ES-I3 (cell line): ENCODE results near the gene IFI27L2.
"Not testable (repeated sequence)": the region's sequence is repeated elsewhere in the genome, so short reads cannot be mapped to it uniquely, and the experiment has no call there.

Source experiments
- H3K36me3 ChIP-seq: 2 replicates; pipeline ENCODE4 v1.6.1; 2013; ENCODE audit warnings: mild to moderate bottlenecking, low read length, control low read depth, moderate library complexity; ENCODE audit not compliant: insufficient read depth
- H3K4me1 ChIP-seq: 2 replicates; pipeline ENCODE4 v1.6.1; 2013; ENCODE audit warnings: mild to moderate bottlenecking, control low read depth, low read length; ENCODE audit not compliant: insufficient read depth
- H3K9ac ChIP-seq: 2 replicates; pipeline ENCODE4 v1.6.1; 2013; ENCODE audit warnings: low read depth, mild to moderate bottlenecking, low read length, moderate library complexity
- H3K9me3 ChIP-seq: 2 replicates; pipeline ENCODE4 v1.6.1; 2013; ENCODE audit warnings: mild to moderate bottlenecking, low read length, moderate library complexity; ENCODE audit not compliant: control insufficient read depth, insufficient read depth

The IFI27L2 gene

DNA sequence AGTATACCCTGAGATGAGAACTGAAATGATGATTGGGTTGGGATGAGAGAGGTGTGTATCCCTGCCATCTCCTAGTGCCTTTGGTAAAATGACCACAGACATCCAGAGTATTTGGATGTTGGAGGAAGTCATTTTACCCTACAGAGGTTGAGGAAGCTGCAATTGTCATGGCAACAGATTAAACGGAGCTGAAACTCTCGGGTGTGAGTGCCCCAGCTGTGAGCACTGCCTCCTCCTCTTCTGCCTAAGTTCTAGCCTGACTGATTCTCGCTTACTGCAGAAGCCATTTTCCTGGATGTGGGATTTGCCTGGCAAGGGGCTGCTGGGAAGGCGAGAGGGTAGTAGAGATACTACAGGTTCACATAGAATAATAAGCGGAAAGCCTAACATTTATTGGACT lies 34.4 kb upstream of the IFI27L2 start:
- Histone ChIP-seq H3K4me1 (peaks cover 13% of the 10 kb centered on the region), H3K9ac (no peak overlapping the region)

DNA sequence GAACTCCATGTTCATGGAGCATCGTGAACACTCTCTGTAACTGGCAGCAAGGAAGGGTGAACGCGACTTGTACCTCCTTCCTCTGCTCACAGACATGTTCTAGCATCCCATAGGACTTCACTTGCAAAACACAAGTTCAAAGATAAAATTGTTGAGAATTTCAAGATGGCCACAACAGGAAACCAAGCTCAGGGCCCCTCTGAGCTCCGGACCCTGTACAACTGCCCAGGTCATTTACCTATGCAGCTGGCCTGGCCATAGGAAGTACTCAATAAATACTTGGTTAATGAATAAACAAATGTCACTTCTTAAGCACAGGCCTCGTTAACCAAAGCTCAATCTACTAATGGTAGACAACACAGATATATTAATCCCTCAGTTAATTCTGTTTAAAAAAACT lies 33.1 kb upstream of the IFI27L2 start:
- H3K4me1 ChIP-seq, result peaks cover 13% of the 10 kb centered on the region
- no peak overlapping the region for H3K9ac ChIP-seq
- no peaks in the 10 kb centered on the region for H3K36me3 ChIP-seq
- H3K9me3 ChIP-seq, result no peaks in the 10 kb centered on the region

More for the DNA sequence above, 34.4 kb upstream of the IFI27L2 start:
- Histone ChIP-seq H3K36me3 (no peaks in the 10 kb centered on the region), H3K9me3 (no peaks in the 10 kb centered on the region)

DNA sequence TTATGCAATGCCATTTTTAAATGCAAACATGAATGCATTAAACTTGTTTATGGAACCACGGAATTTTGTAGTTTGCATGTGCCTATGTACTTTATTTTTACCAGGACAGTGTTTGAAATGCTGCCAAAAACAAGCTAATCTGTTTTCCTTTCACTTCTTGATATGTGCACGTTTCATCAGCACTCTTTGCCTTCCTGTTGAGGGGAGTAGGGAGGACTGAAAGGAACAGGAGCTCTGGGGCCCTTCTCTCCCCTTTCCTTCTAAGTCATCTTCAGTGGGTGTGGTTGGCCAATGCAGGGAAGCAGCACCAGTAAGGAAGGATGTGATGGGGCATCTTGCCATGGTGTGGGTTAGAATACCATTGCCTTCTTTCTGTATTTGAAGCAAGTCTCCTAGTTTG lies 32.6 kb upstream of the IFI27L2 start:
- Histone ChIP-seq H3K9me3 (no peaks in the 10 kb centered on the region), H3K4me1 (peaks cover 13% of the 10 kb centered on the region), H3K36me3 (no peaks in the 10 kb centered on the region), H3K9ac (no peak overlapping the region)

DNA sequence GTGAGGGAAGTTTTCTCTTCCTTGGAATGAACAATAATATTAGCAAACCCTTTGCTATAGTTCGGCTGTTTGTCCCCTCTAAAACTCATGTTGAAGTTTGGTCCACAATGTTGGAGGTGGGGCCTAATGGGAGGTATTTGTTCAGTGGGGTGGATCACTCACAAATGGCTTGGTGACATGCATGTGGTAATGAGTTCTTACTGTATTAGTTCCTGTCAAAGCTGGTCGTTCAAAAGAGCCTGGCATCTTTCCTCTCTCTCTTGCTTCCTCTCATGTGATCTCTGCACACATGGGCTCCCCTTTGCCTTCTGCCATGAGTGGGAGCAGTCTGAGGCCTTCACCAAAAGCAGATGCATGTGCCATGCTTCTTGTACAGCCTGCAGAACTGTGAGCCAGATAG lies 31.7 kb upstream of the IFI27L2 start:
- H3K36me3 ChIP-seq, result no peaks in the 10 kb centered on the region
- no peak overlapping the region for H3K9ac ChIP-seq
- peaks cover 13% of the 10 kb centered on the region for H3K4me1 ChIP-seq
- H3K9me3 ChIP-seq, result no peaks in the 10 kb centered on the region

DNA sequence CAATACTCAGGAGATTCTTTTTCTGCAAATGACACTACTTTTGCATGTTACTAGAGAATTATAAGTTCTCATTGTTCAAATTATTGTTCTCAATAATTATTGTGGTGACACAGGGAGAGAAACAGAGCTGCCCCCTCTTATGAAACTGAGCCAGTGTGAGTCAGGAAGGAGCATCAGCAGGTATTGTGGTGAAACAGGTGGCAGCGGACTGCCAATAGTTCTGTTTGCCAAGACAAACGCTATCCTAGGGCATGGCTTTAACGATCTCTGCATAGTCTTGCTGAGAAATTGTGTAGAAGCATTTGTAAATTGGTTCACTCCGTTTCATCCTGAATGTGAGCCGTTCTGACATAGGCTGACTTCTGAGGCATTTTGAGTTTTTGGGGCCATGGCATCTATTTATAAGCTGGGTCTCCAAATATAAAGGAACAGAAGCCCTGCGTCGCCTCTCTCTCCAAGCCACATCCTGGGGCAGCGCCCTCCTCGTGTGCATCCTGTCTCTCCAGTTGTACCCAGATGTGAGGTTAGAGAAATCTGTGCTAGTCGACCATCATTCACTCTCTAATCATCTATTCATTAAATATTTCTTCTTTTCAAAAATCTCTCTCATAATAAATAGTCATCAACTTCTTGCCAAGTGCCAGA lies 29.0 kb upstream of the IFI27L2 start:
- Histone ChIP-seq H3K36me3 (no peaks in the 10 kb centered on the region), H3K4me1 (no peaks in the 10 kb centered on the region), H3K9me3 (no peaks in the 10 kb centered on the region), H3K9ac (no peak overlapping the region)

DNA sequence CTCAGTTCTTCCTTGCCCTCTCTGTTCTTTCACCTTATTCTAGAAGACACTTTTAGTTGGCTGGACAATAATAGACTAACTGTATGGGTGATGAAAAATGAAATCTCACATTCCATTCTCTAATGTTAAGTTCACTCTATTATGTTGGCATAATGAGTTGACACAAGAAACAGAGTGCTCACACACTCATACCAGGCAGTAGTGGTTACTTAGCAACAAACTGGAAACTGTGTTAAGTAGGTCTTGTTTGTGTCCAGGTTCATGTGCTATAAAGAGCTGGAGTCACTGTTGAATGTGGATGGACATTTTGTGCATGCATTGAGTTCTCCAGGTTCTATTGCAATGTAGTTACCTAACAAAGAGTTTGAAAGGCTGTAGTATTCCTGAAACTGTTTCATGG lies 27.8 kb upstream of the IFI27L2 start:
- Histone ChIP-seq H3K36me3 (no peaks in the 10 kb centered on the region), H3K4me1 (no peaks in the 10 kb centered on the region), H3K9me3 (no peaks in the 10 kb centered on the region), H3K9ac (no peak overlapping the region)

DNA sequence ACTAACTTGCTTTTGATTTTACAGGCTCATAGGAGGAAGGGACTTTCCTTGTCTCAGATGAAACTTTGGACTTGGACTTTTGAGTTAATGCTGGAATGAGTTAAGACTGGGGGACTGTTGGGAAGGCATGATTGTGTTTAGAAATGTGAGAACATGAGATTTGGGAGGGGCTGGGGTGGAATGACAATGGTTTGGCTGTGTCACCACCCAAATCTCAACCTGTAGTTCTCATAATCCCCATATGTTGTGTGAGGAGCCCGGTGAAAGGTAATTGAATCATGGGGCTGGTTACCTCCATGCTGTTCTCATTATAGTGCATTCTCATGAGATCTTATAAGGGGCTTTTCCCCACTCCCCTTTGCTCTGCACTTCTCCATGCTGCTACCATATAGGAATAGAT lies 26.7 kb upstream of the IFI27L2 start:
- not testable (repeated sequence) for H3K36me3 ChIP-seq, H3K9ac ChIP-seq, H3K9me3 ChIP-seq, H3K4me1 ChIP-seq

DNA sequence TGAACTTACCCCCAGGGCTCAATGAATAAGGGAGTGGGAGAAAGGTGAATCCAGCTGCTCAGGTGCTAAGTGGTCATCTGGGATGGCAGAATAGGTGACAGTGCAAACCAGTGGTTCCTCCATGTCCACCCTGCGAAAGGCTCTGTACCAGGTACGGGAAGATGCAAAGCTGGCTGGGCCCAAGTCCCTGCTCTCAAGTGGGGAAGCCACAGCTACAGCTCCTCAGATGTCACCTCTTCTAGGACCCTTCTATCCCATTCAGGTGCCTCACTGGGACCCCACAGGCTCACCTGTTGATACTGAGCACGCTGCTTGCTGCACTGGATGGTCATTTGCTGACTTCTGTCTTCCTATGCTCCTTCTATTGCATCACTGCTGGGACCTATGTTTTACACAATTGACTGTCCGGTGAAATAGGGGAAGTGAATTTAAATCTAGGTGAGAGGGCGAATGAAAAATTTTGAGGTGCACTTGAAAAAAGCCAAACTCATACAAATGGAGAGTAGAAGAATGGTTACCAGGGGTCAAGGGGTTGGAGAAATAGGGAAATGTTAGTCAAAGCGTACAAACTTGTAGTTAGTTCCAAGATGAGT lies 24.4 kb upstream of the IFI27L2 start:
- Histone ChIP-seq H3K9me3 (no peaks in the 10 kb centered on the region), H3K9ac (no peak overlapping the region), H3K4me1 (no peaks in the 10 kb centered on the region), H3K36me3 (no peaks in the 10 kb centered on the region)

DNA sequence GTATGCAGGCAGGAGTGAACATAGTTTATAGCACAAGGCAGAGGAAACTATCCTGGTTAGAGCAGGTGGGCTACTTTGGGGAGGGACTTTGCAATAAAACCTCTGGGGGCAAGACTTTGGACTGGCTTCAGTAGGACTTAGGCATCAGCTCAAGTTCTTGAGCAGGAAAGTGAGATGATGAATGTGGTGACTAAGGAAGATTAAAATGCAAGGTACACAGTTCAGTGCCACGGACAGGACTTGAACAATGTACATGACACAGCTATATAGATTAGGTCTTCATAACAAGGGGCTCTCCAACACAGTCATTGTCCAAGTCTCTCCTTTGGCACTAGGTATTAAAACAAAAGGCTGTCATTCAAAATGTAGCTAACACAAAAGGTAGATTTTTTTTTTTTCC lies 23.3 kb upstream of the IFI27L2 start:
- no peaks in the 10 kb centered on the region for H3K36me3 ChIP-seq
- no peak overlapping the region for H3K9ac ChIP-seq
- H3K9me3 ChIP-seq, result no peaks in the 10 kb centered on the region
- no peaks in the 10 kb centered on the region for H3K4me1 ChIP-seq

DNA sequence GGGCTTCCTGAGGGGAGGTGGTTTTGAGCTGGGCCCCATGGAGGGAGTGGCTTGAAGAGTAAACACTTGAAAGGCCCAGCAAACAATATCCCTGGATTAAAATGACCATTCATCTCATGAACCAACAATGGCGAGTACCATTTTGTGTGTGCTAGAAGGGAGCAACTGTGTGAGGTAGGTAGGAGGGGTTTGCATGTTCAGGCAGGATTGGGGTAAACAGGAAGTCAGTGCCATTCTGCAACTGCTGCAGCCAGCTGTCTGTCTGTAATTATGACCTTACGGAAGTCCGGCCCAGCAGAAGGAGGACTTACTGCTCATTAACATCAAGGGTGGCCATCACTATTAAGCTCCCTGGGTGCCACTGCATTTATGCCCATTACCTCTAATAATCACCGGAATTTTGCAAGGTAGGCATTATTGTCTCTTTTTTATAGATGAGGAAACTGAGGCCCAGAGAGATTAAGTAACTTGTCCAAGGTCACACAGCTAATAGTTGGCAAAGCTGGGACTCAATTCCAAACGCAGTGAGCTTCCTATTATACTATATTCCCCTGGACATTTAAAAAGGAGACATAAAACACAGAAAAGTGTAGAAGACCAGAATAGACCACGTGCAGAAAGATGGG lies 16.6 kb upstream of the IFI27L2 start:
- Histone ChIP-seq H3K36me3 (no peaks in the 10 kb centered on the region), H3K9me3 (no peaks in the 10 kb centered on the region), H3K9ac (no peak overlapping the region), H3K4me1 (peaks cover 8% of the 10 kb centered on the region; the same call in 1 of the 2 replicates)

DNA sequence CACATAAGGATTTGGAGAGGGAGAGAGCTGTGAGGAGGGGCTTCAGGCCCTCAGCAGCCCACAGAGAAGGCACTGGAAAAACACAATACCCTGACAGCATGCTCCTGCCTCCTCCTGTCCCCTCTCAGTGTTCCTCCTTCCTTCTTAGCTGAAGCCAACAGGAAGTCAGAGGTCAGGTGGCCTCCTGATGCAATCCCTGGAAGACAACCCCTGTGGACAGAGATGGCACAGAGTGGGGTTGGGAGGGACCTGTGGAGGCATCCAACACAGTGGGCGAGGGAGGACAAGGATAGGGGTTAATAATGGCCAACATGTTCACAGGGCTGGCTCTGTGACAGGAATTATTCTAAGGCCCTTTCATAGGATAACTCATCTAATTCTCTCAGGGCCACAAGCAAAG lies 15.4 kb upstream of the IFI27L2 start:
- Histone ChIP-seq H3K9me3 (no peaks in the 10 kb centered on the region), H3K4me1 (peaks cover 11% of the 10 kb centered on the region), H3K9ac (peak overlapping the region; percentile 21; the same call in 1 of the 2 replicates), H3K36me3 (no peaks in the 10 kb centered on the region)

DNA sequence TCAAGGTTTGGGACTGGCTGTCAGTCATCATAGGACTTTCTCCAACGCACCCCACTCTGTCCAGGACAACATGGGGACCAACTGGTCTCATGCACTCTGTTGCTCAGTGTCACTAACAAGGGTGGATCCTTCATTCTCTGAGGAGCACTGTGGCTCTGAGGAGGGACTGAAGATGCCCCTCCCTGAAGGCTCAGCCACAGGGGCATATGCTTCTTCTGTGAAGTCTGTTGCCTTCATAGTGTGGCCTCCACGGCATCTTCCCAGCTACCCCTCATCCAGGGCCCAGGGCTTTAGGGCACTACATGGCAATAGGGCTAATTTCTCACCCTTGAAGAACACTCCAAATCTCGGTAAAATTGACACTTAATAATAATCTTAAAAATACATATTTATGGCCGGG lies 14.3 kb upstream of the IFI27L2 start:
- no peak overlapping the region for H3K9ac ChIP-seq
- H3K4me1 ChIP-seq, result peaks cover 22% of the 10 kb centered on the region
- no peaks in the 10 kb centered on the region for H3K36me3 ChIP-seq
- no peaks in the 10 kb centered on the region for H3K9me3 ChIP-seq

DNA sequence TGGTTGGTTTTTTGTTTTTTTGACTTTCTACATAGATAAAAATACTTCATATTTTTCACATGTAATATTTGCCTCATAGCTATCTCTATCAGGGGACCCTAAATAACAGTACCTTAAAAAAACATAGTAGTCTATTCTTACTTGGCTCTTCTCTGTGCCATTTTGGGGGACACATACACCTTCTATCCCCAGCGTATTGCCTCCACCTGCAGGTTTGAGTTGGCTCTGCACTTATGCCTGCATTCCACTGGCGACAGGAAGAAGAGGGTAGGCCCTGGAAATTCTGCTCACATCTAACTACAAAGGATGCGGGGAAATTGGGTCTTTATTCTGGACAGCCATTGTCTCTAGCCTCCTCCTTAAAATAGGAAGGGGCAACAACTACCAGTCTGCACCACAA lies 13.8 kb upstream of the IFI27L2 start:
- H3K9me3 ChIP-seq, result no peaks in the 10 kb centered on the region
- H3K4me1 ChIP-seq, result peaks cover 25% of the 10 kb centered on the region
- no peak overlapping the region for H3K9ac ChIP-seq
- H3K36me3 ChIP-seq, result no peaks in the 10 kb centered on the region

DNA sequence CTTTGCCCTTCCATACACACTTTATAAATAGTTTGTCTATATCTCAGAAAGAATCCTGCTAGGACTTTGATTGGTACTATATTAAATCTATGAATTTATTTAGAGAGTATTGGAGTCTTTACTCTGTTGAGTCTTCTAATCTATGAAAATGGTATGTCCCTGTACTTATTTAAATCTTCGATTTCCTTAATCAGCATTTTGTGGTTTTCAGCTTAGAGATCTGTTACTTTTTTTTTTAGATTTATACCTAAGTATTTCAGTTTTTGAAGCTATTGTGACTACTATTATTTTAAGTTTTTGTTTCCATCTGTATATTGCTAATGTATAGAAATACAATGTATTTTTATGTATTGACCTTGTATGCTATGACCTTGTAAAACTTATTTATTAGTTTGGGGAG lies 13.4 kb upstream of the IFI27L2 start:
- Histone ChIP-seq H3K36me3 (no peaks in the 10 kb centered on the region), H3K9ac (no peak overlapping the region), H3K4me1 (peaks cover 25% of the 10 kb centered on the region), H3K9me3 (no peaks in the 10 kb centered on the region)

DNA sequence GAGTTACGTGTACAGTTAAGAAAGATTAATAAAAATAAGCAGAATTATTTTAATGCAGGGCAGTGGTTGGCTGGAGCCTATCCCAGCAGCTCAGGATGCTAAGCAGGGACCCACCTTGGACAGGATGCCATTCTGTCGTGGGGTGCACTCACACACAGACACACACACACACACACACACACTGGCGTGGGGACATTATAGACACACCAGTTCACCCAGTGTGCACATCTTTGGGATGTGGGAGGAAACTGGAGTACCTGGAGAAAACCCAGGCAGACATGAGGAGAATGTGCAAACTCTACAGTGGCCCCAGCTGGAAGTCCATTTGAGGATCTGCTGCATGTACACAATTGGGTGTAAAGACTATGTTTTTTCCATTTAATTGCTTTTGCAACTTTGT lies 12.8 kb upstream of the IFI27L2 start:
- H3K36me3 ChIP-seq, result no peaks in the 10 kb centered on the region
- H3K4me1 ChIP-seq, result peaks cover 25% of the 10 kb centered on the region
- no peaks in the 10 kb centered on the region for H3K9me3 ChIP-seq
- H3K9ac ChIP-seq, result no peak overlapping the region
